ENCODE data around the gene VIPR2.

VIPR2 gene

DNA sequence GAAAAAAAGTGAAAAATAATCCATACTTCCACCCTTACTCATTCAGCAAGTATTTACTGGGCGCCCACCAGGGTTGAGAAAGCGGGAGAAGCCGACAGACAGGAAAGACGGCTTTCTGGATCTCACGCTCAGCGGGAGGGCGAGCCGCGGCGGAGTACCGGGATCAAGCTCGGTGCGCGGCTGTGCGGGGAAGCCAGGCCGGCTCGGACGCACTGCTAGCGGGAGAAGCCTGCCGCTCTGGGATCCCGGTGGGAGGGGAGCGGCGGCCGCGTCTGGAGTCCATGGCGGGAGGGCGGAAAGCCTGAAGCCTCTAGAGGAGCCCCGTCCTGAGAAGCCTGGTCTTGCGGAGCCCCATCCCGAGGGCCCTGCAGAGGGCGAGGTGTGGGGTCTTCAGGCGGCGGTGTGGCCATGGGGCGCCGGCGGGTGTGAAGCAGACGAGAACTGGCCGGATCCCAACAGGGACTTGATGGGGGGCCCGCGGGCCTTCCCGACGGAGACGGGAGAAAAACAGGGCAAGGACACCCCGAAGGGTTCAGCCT lies 82.9 kb downstream of the VIPR2 start:
- Histone ChIP-seq H3K9ac (ENCODE audit: low read depth, low read length) (no peak overlapping the region), H3K27me3 (ENCODE audit: control insufficient read depth, insufficient read depth, low read length) (peaks cover 6% of the 10 kb centered on the region), H3K4me1 (ENCODE audit: control insufficient read depth, insufficient read depth, low read length) (no peaks in the 10 kb centered on the region), H3K4me3 (ENCODE audit: low read depth, low read length) (no peak overlapping the region), H3K9me3 (ENCODE audit: control insufficient read depth, insufficient read depth, low read length) (no peaks in the 10 kb centered on the region), H3K36me3 (ENCODE audit: control insufficient read depth, insufficient read depth, low read length) (no peaks in the 10 kb centered on the region)

GRCh38 chr7:159061209-159061608 lies 83.5 kb downstream of the VIPR2 start:
- peaks cover 6% of the 10 kb centered on the region for H3K27me3 ChIP-seq (ENCODE audit: control insufficient read depth, insufficient read depth, low read length)
- H3K36me3 ChIP-seq (ENCODE audit: control insufficient read depth, insufficient read depth, low read length), result no peaks in the 10 kb centered on the region

DNA sequence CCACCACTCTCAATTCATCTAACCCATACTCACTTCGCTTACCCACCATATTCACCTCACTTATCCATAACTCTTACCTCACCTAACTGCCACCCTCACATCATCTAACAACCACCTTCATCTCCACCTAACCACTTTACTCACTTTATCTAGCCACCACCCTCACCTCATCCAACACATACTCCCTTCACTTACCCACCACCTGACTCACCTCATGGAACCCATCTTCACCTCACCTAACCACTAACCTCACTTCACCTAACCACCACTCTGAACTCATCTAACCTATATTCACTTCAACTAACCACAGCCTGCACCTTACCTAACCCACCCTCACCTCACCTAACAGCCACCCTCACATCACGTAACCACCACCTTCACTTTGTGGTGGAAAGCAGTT lies 84.2 kb downstream of the VIPR2 start:
- Histone ChIP-seq H3K27me3 (ENCODE audit: control insufficient read depth, insufficient read depth, low read length) (peaks cover 6% of the 10 kb centered on the region), H3K36me3 (ENCODE audit: control insufficient read depth, insufficient read depth, low read length) (no peaks in the 10 kb centered on the region), H3K4me1 (ENCODE audit: control insufficient read depth, insufficient read depth, low read length) (no peaks in the 10 kb centered on the region), H3K9ac (ENCODE audit: low read depth, low read length) (no peak overlapping the region), H3K9me3 (ENCODE audit: control insufficient read depth, insufficient read depth, low read length) (no peaks in the 10 kb centered on the region), H3K4me3 (ENCODE audit: low read depth, low read length) (no peak overlapping the region)

More at GRCh38 chr7:159061209-159061608, 83.5 kb downstream of the VIPR2 start:
- no peaks in the 10 kb centered on the region for H3K9me3 ChIP-seq (ENCODE audit: control insufficient read depth, insufficient read depth, low read length)
- H3K9ac ChIP-seq (ENCODE audit: low read depth, low read length), result no peak overlapping the region
- H3K4me1 ChIP-seq (ENCODE audit: control insufficient read depth, insufficient read depth, low read length), result no peaks in the 10 kb centered on the region
- H3K4me3 ChIP-seq (ENCODE audit: low read depth, low read length), result no peak overlapping the region

DNA sequence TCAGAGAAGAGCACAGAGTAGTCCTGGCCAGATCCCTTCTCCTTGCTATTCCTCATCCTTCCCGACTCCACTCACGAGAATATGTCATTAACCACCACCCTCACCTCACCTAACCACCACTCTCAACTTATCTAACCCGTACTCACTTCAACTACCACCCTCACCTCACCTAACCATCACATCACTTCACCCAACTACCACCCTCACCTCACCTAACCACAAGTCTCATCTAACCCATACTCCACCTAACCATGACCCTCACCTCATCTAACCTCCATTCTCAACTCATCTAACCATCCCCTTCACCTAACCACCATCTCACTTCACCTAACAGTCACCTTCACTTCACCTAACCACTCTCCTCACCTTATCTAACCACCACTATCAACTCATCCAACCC lies 85.0 kb downstream of the VIPR2 start:
- Histone ChIP-seq H3K4me1 (ENCODE audit: control insufficient read depth, insufficient read depth, low read length) (no peaks in the 10 kb centered on the region), H3K4me3 (ENCODE audit: low read depth, low read length) (no peak overlapping the region), H3K36me3 (ENCODE audit: control insufficient read depth, insufficient read depth, low read length) (no peaks in the 10 kb centered on the region), H3K9ac (ENCODE audit: low read depth, low read length) (no peak overlapping the region), H3K27me3 (ENCODE audit: control insufficient read depth, insufficient read depth, low read length) (peaks cover 6% of the 10 kb centered on the region), H3K9me3 (ENCODE audit: control insufficient read depth, insufficient read depth, low read length) (no peaks in the 10 kb centered on the region)

DNA sequence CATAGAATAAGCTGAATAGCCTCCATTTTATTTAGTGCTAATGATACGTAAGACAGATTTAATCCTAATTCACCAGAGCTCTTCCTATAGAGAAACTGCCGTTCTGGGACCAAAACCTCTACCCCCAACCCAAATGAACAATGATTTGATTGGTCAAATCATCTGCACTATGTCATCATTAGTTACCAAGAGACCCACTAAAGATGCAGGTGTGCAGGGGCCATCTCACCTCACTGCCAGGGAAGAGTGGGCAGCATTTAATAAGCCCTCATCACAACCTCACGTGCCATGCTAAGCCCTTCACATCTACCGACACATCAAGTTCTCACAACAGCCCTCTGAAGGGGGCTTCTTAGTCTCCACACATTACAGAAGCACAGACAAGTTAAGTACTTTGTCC lies 87.0 kb downstream of the VIPR2 start:
- Histone ChIP-seq H3K4me3 (ENCODE audit: low read depth, low read length) (no peak overlapping the region), H3K9me3 (ENCODE audit: control insufficient read depth, insufficient read depth, low read length) (no peaks in the 10 kb centered on the region), H3K36me3 (ENCODE audit: control insufficient read depth, insufficient read depth, low read length) (no peaks in the 10 kb centered on the region), H3K9ac (ENCODE audit: low read depth, low read length) (no peak overlapping the region), H3K27me3 (ENCODE audit: control insufficient read depth, insufficient read depth, low read length) (peaks cover 6% of the 10 kb centered on the region), H3K4me1 (ENCODE audit: control insufficient read depth, insufficient read depth, low read length) (no peaks in the 10 kb centered on the region)

GRCh38 chr7:159056737-159057136 lies 87.9 kb downstream of the VIPR2 start:
- H3K9ac ChIP-seq (ENCODE audit: low read depth, low read length), result no peak overlapping the region
- no peaks in the 10 kb centered on the region for H3K36me3 ChIP-seq (ENCODE audit: control insufficient read depth, insufficient read depth, low read length)
- H3K27me3 ChIP-seq (ENCODE audit: control insufficient read depth, insufficient read depth, low read length), result peaks cover 6% of the 10 kb centered on the region
- no peaks in the 10 kb centered on the region for H3K4me1 ChIP-seq (ENCODE audit: control insufficient read depth, insufficient read depth, low read length)
- H3K9me3 ChIP-seq (ENCODE audit: control insufficient read depth, insufficient read depth, low read length), result no peaks in the 10 kb centered on the region
- no peak overlapping the region for H3K4me3 ChIP-seq (ENCODE audit: low read depth, low read length)

- no peaks in the 10 kb centered on the region for H3K27me3 ChIP-seq (ENCODE audit: control insufficient read depth, insufficient read depth, low read length)
- no peaks in the 10 kb centered on the region for H3K4me1 ChIP-seq (ENCODE audit: control insufficient read depth, insufficient read depth, low read length)
- no peaks in the 10 kb centered on the region for H3K9me3 ChIP-seq (ENCODE audit: control insufficient read depth, insufficient read depth, low read length)
- H3K36me3 ChIP-seq (ENCODE audit: control insufficient read depth, insufficient read depth, low read length), result no peaks in the 10 kb centered on the region
- no peak overlapping the region for H3K9ac ChIP-seq (ENCODE audit: low read depth, low read length)
- H3K4me3 ChIP-seq (ENCODE audit: low read depth, low read length), result no peak overlapping the region
Observed at GRCh38 chr7:159051916-159052315, 92.8 kb downstream of the VIPR2 start.

- no peaks in the 10 kb centered on the region for H3K9me3 ChIP-seq (ENCODE audit: control insufficient read depth, insufficient read depth, low read length)
- no peaks in the 10 kb centered on the region for H3K4me1 ChIP-seq (ENCODE audit: control insufficient read depth, insufficient read depth, low read length)
- no peak overlapping the region for H3K9ac ChIP-seq (ENCODE audit: low read depth, low read length)
- H3K27me3 ChIP-seq (ENCODE audit: control insufficient read depth, insufficient read depth, low read length), result no peaks in the 10 kb centered on the region
- no peak overlapping the region for H3K4me3 ChIP-seq (ENCODE audit: low read depth, low read length)
- no peaks in the 10 kb centered on the region for H3K36me3 ChIP-seq (ENCODE audit: control insufficient read depth, insufficient read depth, low read length)
Observed at GRCh38 chr7:159050704-159051103, 94.0 kb downstream of the VIPR2 start.

DNA sequence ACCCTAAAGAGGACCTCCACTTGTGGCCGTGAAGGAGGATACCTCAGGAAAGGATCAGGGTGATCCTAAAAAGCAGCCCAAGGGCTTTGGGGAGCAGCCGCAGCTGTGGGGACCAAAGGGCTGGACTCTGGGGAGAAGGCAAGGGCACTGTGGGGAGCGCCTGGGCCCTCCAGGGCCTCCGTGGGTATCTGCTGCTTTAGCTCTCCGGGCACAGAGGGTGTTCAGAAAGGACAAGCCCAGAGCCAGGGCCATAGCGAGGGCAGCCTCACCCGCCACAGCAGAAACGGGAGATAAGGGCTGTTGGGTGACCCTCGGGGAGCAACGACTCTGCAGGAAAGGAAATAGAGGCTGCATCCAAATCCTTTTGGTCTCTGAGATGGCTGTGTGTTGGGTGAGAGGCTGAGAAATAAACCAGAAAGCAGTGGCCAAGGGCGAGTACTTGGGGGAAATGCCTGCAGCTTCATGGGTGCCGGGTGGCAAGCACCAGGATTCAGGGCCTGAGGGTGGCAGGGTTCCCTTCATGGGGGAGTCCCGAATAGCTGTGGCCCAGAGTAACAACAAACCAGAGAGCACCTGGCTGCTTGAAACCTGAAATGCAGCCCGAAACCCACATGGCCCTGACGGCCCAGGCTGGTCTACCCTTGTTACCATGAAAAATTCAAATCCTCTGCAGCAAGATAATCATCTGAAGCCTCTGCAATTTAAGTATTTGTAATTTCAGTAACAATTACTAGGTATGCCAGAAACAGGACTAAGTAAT lies 95.2 kb downstream of the VIPR2 start:
- Histone ChIP-seq H3K9ac (ENCODE audit: low read depth, low read length) (no peak overlapping the region), H3K4me1 (ENCODE audit: control insufficient read depth, insufficient read depth, low read length) (no peaks in the 10 kb centered on the region), H3K4me3 (ENCODE audit: low read depth, low read length) (no peak overlapping the region), H3K27me3 (ENCODE audit: control insufficient read depth, insufficient read depth, low read length) (no peaks in the 10 kb centered on the region), H3K36me3 (ENCODE audit: control insufficient read depth, insufficient read depth, low read length) (no peaks in the 10 kb centered on the region), H3K9me3 (ENCODE audit: control insufficient read depth, insufficient read depth, low read length) (no peaks in the 10 kb centered on the region)

DNA sequence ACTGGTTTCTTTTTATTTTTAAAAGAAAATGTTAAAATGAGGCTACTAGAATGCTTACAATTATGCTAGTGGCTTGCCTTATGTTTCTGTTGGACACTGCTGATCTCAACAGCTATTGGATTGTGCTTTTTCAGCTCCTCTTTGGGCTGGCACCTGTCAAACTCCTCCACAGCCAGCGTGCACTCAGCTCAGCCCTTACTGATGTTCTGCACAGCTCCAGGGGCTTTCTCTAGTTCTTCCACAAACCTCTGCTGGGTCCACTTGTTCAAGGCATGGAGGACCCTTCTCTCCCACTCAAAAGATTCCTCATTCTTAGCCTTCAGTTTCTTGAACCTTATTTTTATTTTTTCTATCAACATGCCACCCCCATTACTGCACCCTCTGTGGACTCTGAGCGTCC lies 96.0 kb downstream of the VIPR2 start:
- no peaks in the 10 kb centered on the region for H3K9me3 ChIP-seq (ENCODE audit: control insufficient read depth, insufficient read depth, low read length)
- no peaks in the 10 kb centered on the region for H3K4me1 ChIP-seq (ENCODE audit: control insufficient read depth, insufficient read depth, low read length)
- no peaks in the 10 kb centered on the region for H3K36me3 ChIP-seq (ENCODE audit: control insufficient read depth, insufficient read depth, low read length)
- no peak overlapping the region for H3K4me3 ChIP-seq (ENCODE audit: low read depth, low read length)
- no peaks in the 10 kb centered on the region for H3K27me3 ChIP-seq (ENCODE audit: control insufficient read depth, insufficient read depth, low read length)
- H3K9ac ChIP-seq (ENCODE audit: low read depth, low read length), result no peak overlapping the region

DNA sequence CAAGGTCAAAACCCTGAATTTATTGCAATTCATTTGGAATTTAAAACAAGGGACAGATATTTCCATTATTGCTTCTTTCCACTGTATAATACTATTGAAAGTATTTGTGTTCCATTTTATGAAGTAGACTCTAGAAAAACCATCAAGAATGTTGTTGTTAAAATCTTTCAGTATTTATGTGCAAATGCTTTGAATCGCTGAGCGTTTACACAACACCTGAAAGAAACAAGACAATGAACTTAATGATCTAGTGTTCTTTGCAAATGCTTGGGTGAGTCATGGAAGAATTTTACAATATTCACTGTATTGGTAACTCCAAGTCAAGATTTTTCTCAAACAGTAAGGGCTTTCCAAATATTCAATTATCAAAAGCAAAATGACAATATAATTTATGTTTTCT lies 97.1 kb downstream of the VIPR2 start:
- no peaks in the 10 kb centered on the region for H3K27me3 ChIP-seq (ENCODE audit: control insufficient read depth, insufficient read depth, low read length)
- no peak overlapping the region for H3K9ac ChIP-seq (ENCODE audit: low read depth, low read length)
- no peaks in the 10 kb centered on the region for H3K9me3 ChIP-seq (ENCODE audit: control insufficient read depth, insufficient read depth, low read length)

DNA sequence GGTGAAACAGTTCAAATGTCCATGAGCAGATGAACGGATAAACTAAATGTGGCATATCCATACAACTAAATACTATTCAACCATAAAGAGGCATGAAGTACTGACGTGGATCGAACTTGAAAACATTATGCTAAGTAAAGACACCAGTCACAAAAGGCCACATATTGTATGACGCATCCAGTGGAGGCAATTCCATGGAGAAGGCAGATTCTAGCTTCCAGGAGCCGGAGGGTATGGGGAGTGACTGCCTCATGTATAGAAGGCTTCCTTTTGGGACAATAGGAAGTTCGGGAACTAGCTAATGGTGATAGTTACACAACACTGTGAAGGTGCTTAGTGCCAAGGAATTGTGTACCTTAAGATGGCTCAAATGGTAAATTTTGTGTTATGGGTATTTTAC lies 98.4 kb downstream of the VIPR2 start:
- Histone ChIP-seq H3K27me3 (ENCODE audit: control insufficient read depth, insufficient read depth, low read length) (no peaks in the 10 kb centered on the region), H3K4me1 (ENCODE audit: control insufficient read depth, insufficient read depth, low read length) (no peaks in the 10 kb centered on the region), H3K36me3 (ENCODE audit: control insufficient read depth, insufficient read depth, low read length) (no peaks in the 10 kb centered on the region), H3K4me3 (ENCODE audit: low read depth, low read length) (no peak overlapping the region), H3K9me3 (ENCODE audit: control insufficient read depth, insufficient read depth, low read length) (no peaks in the 10 kb centered on the region), H3K9ac (ENCODE audit: low read depth, low read length) (no peak overlapping the region)

More for the DNA sequence above, 97.1 kb downstream of the VIPR2 start:
- Histone ChIP-seq H3K4me1 (ENCODE audit: control insufficient read depth, insufficient read depth, low read length) (no peaks in the 10 kb centered on the region), H3K4me3 (ENCODE audit: low read depth, low read length) (no peak overlapping the region), H3K36me3 (ENCODE audit: control insufficient read depth, insufficient read depth, low read length) (no peaks in the 10 kb centered on the region)
